Pulmonary artery endothelial cell (primary cell): ENCODE data around the gene TF. TPM values are rescaled to one million over a fixed set of nuclear protein-coding genes. Genes with fewer than 3 reads are reported as not detected.

Experiments
- DNase-seq: peaks from one replicate; pipeline ENCODE4 v3.0.0-alpha.2; 2011; ENCODE audit warnings: low read depth, low spot score
- total RNA-seq: library from RNA; depleted of rRNA; stranded (reverse); fragments of >200 nt; gene quantifications from 2 replicates; pipeline ENCODE4 v1.2.3, GENCODE V29; 2014

TF gene
- total RNA-seq, 1 donor from 2014 or later: 0.07 TPM

- no peak for DNase-seq
Observed at GRCh38 chr3:133747373-133747772, 1.2 kb downstream of the TF start.

- no peak for DNase-seq
Observed at GRCh38 chr3:133747907-133748639, 1.9 kb downstream of the TF start.

DNA sequence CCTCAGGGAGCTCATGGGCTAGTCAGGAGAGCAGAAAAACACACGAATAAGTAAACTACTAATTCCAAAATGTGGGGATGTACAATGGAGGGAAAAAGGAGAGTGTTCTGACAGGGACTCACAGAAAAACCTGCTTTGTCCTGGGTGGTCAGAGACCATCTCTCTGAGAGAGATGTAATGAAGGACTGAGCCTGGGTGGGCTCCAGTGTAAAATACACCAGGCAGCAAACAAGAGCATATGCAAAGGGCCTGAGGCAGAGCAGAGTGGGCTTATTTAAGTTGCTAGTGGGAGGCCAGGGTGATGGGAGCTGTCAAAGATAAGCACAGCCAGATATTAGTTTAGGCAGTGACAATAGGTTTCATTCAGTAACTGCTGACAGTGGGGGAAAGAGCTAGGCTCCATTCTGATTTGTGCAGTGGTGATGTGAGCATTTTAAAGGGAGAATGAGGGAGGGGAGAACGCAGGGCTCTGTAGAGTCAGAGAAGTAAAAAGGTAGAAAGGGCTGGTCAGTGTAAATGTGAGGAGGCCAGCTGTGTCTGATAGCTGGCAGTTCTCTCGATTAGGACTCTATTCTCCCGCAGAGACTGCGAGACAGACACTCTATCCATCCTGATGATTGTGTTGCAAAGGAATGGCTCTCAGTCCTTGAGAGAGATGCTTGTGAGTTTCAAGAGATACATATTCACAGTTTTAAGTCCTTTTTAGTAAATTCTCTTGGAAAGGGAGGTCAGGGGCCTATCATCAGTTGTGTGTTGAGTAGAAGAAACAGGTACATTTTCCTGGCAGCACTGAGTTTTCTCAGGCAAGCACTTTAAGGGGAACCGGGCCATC lies 3.5 kb downstream of the TF start:
- DNase-seq: no peak

GRCh38 chr3:133750259-133750656 lies 4.1 kb downstream of the TF start:
- no peak for DNase-seq

GRCh38 chr3:133753107-133753778 lies 7.0 kb downstream of the TF start:
- DNase-seq: no peak

DNA sequence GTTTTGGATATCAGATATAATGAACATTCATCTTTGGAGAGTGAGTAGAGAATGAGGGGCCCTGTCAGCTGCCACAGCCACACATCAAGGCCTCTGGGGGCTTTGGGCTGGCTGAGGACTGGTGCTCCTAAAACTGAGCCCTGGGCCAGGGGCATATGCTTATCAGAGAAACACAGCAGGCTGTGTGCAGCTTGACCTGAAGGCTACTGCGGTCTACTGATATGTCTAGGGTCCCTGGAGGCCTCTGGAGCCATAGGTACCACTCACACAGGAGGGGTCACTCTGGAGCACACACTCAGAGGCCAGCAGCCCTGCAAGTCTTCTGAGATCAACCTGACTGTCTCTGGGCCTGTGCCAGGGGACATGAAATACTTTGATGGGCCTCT lies 7.6 kb downstream of the TF start:
- DNase-seq: no peak

DNA sequence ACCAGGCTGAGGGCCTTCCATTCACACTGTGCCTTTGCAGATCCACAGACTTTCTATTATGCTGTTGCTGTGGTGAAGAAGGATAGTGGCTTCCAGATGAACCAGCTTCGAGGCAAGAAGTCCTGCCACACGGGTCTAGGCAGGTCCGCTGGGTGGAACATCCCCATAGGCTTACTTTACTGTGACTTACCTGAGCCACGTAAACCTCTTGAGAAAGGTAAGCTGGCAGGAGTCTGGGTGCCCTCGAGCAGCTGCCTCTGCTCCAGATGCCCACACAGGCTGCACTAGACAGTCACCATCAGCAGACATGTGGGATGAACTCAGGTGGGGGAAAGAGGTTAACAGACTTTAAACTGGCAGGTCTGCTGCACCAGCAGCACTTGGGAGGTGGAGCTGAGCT lies 8.3 kb downstream of the TF start:
- DNase-seq: no peak

- DNase-seq: no peak
Observed at GRCh38 chr3:133754973-133755828, 9.0 kb downstream of the TF start.

GRCh38 chr3:133756716-133757694 lies 10.8 kb downstream of the TF start:
- no peak for DNase-seq

- DNase-seq: no peak
Observed at GRCh38 chr3:133757701-133758567, 11.7 kb downstream of the TF start.

- DNase-seq: no peak
Observed at GRCh38 chr3:133758568-133758928, 12.4 kb downstream of the TF start.

DNA sequence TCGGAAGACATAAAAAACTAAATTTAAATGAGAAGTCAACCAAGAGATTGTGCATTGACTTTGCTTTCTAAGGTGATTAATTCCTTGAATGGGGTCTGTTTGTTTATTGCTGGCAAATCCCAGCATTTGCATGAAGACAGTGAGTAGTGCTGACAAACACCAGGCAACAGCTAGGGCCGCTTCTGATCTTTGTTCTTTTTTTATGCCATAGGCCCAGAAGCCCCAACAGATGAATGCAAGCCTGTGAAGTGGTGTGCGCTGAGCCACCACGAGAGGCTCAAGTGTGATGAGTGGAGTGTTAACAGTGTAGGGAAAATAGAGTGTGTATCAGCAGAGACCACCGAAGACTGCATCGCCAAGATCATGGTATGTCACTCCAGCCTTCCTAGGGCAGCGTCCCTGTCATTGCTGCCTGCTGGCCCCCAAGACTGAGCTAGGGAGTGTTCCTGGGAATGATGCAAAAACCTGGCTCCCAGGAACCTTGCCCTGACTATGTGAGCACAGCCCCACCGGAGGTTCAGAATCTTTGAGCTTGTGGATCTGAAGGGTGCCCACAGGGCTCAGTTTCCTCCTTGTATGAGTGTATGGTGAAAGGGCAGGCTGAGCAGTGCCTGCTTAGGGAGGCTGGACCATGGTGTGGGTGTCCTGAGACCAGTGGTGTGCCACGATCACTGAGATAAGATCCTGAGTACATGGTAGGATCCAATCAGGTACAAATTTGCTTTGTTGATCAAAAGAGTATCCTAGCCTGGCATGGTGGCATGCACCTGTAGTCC lies 13.0 kb downstream of the TF start:
- DNase-seq: no peak

DNA sequence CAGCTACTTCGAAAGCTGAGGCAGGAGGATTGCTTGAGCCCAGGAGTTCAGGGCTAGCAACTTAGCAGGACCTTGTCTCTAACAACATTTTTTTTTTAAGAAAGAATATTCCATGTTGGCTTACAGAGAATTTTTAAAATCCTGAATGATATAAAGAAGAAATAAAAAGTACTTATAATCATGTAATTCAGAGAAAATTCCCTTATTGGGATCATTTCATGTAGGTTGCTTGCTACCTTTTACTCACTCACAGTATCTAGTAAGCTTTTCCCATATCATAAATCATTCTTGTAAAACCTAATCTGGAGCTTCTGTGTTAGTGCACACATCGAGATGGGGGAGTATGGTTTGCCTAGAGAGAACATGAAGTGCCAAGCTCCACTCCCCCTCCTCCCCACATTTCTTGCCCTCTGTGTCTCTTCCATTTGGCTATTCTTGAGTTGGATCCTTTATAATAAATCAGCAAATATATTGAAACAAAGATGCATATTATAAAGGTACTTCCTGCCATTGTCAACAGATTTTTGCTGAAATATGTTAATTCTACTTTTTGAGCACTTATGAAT lies 13.6 kb downstream of the TF start:
- DNase-seq: no peak

- no peak for DNase-seq
Observed at GRCh38 chr3:133760916-133761315, 14.7 kb downstream of the TF start.

GRCh38 chr3:133761605-133762484 lies 15.7 kb downstream of the TF start:
- no peak for DNase-seq

DNA sequence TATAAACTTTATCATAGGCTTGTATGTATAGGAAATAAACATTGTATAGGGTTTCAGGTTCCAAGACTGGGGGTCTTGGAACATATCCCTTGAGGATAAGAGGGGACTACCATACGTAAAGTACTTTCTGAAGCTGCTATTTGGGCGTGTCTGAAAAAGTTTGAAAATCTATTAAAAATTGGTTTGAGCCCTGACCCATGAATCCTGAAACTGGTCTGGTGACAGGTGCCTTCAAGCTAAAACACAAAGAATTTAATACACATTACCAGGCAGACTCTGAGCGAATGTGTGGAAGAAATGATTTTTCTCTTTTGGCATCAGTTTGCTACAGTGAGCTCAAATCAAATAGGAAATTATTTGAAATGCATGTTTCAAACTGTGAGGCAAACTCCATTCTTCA lies 16.3 kb downstream of the TF start:
- no peak for DNase-seq
